Mucosa of descending colon (tissue), 3 donors: ENCODE measurements around the gene MAN1C1. TPM values are rescaled to one million over a fixed set of nuclear protein-coding genes. Genes with fewer than 3 reads are reported as not detected.

Source experiments
- ATAC-seq: fragments of 200-7000 bp; cut with Tn5 transposase; one replicate; pipeline ENCODE4 v1.9.1; 2020; ENCODE audit warnings: mild to moderate bottlenecking, moderate library complexity
- DNase-seq, 3 donors: peaks; one replicate each; pipeline ENCODE4 v3.0.0-alpha.2; 2020
- H3K36me3 ChIP-seq: fragments of 200-600 bp; one replicate; pipeline ENCODE4 v1.8.0; 2021; ENCODE audit warnings: low read depth, mild to moderate bottlenecking
- H3K4me1 ChIP-seq: fragments of 200-600 bp; one replicate; pipeline ENCODE4 v1.8.0; 2021; ENCODE audit warnings: low read depth, mild to moderate bottlenecking
- H3K4me3 ChIP-seq: fragments of 200-600 bp; one replicate; pipeline ENCODE4 v1.8.0; 2021; ENCODE audit warnings: mild to moderate bottlenecking
- H3K9me3 ChIP-seq: fragments of 200-600 bp; one replicate; pipeline ENCODE4 v1.8.0; 2021; ENCODE audit warnings: mild to moderate bottlenecking
- intact Hi-C, 2 donors: fragments of 100-400 bp; cut with DNase I in 1 of 2; cut with micrococcal nuclease in 1 of 2; formaldehyde crosslinking; loops; one replicate each; pipeline versions ENCODE4 v1.11.0 to v1.11.1; 2022; cut with DNase I, micrococcal nuclease
- total RNA-seq, 3 donors: library from RNA; stranded (reverse); fragmentation: NEBNext Ultra II Directional in 2 of 3; extraction: Animal tissue kit (Norgen Biotek cat#: 25700) in 2 of 3; gene quantifications; one replicate each; pipeline versions ENCODE4 v1.2.1 to v1.2.4, GENCODE V29; 2021 to 2023
- TF ChIP-seq, protein P1 (sequence below): fragments of 200-600 bp; IDR thresholded peaks from one replicate; pipeline ENCODE4 v1.8.0; 2022; ENCODE audit warnings: antibody characterized with exemption, mild to moderate bottlenecking
- donor health status: DM: no; HTN: no; CAD: no; lungs with moderate emphysema.
- donor health status: DM: no; HTN: no; CAD: no.
- donor health status: DM: no; HTN: yes; CAD: no.

Gene MAN1C1
- total RNA-seq, 3 donors from 2014 or later: 2.5 to 22.0 (median 6.1) TPM

DNA sequence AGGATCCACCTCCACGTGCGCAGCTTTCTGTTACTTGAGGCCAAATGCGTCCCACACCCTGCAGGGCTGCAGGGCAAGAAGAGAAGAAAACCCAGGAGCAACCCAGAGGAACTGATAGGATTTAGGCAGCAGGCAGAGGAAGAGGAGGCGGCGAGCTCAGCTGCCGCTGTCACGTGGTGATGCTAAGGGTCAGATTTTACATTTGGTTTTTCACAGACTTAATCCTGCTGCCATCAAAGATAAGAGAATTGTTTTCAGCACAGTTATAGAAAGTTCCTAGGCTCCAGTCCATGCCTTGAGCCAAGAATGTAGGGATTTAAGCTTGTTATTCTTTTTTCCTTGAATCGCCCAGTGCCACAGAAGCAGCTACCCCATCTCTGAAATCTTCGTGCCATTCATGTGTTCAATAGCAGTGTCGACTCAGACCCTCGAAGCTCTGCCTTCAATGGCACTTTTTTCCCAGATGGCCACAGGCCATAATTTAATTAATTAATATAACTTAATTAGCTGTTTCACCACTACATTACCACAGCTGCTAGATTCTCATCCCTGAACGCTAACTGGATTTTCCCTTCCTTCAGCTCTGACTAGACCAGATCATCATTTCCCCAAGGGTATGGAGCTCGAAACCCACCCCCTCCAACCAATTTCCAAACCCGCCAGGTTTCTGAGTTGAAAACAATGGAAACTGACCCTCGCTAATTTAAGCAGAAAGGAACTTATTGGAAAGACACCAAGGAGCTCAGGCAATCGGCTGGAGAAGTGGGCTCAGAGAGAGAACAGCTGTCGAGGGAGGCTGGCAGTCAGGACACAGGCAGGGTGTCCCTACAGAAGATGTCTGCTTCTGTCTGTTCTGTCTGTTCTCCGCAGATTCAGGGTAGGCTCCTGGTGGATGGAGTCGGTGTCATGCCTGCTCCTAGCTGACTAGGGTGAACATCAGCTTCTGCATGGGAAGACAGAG, 37.0 kb upstream of the MAN1C1 start:
- H3K9me3 ChIP-seq: no peaks in the 10 kb centered on the region
- H3K4me3 ChIP-seq: no peak overlapping the region
- H3K4me1 ChIP-seq: no peaks in the 10 kb centered on the region
- no peaks in the 10 kb centered on the region for H3K36me3 ChIP-seq
- DNase-seq (no peak), ATAC-seq (no peak)
- intact Hi-C loops: no loop called here
- TF ChIP-seq, protein P1, sequence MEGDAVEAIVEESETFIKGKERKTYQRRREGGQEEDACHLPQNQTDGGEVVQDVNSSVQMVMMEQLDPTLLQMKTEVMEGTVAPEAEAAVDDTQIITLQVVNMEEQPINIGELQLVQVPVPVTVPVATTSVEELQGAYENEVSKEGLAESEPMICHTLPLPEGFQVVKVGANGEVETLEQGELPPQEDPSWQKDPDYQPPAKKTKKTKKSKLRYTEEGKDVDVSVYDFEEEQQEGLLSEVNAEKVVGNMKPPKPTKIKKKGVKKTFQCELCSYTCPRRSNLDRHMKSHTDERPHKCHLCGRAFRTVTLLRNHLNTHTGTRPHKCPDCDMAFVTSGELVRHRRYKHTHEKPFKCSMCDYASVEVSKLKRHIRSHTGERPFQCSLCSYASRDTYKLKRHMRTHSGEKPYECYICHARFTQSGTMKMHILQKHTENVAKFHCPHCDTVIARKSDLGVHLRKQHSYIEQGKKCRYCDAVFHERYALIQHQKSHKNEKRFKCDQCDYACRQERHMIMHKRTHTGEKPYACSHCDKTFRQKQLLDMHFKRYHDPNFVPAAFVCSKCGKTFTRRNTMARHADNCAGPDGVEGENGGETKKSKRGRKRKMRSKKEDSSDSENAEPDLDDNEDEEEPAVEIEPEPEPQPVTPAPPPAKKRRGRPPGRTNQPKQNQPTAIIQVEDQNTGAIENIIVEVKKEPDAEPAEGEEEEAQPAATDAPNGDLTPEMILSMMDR: no peak

DNA sequence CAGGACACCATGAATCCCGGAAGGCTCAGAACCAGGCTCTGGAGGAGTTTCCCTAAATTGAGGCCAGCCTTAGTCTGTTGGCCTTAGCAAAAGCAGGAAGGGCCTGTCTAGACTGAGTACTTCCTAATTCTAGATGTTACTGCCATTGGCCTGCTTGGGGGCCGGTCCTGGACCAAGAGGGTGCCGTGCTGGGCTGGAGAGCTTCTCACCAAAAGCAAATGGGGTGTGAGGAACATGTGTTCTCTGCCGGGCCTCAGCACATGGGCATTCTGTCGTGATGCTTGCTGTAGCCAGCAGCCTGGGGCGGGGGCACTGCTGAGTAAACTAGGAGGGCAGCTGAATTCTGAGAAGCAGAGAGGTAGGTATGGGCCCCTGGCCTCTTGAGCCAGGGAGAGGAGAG, 35.7 kb upstream of the MAN1C1 start:
- TF ChIP-seq, protein P1: no peak
- ATAC-seq: peak; percentile 19
- no peak for DNase-seq
- Histone ChIP-seq H3K4me3 (no peak overlapping the region), H3K9me3 (no peaks in the 10 kb centered on the region), H3K4me1 (no peaks in the 10 kb centered on the region), H3K36me3 (no peaks in the 10 kb centered on the region)
- intact Hi-C loops: no loop called here

DNA sequence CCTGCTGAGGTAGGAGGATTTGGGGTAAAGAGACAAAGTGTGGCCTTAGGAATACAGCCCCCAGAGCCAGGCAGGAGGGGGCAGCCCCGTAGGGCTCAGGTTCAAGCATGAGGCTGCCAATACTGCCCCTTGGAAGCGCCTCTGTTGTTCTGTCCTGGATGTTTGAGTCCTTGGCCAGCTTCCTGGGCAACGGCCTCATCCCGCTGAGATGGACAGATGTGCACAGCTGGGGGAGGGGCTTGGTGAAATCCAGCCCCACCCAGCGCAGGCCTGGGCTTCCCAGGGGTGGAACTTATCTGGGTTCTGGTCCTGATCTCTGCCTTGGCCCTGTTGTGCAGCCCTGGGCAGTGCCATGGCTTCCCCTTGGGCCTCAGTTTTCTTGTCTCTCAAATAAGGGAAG, 34.8 kb upstream of the MAN1C1 start:
- no peak for ATAC-seq
- TF ChIP-seq, protein P1: no peak
- no peak overlapping the region for H3K4me3 ChIP-seq
- no peak for DNase-seq
- intact Hi-C loops: no loop called here
- no peaks in the 10 kb centered on the region for H3K9me3 ChIP-seq
- no peaks in the 10 kb centered on the region for H3K4me1 ChIP-seq
- no peaks in the 10 kb centered on the region for H3K36me3 ChIP-seq

DNA sequence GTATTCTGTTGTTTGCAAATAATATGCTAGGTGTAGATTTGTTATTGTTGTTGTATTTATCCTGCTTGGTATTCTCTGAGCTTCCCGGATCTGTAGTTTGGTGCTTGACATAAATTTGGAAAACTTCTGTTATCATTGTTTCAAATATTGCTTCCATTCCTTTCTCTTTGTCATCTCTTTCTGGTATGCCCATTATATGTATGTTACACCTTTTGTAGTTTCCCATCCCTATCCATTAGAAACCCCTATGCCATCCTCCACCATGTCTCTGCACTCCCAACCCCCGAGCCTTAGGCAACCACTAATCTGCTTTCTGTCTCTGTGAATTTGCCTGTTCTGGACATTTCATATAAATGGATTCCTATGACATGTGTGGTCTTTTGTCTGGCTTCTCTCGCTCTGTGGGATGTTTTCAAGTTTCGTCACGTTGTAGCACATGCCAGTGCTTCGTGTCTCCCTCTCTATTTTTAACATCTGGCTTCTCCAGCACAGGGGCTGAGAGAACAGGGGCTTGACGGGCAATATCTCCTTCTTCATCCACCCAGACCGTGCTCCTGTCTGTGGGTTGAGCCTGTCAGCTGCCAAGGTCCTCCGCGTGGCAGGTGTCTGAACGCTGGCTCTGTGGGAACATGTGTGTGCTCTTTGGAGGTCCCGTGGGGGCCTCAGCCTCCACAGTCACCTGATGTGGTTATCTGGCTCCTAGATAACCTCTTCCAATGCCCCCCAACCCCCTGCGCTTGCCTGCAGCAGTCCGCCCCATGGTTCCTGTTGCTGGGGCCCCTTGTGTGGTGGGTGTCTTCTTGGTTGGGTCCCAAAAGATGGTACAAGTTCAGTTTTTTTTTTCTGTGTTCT, 32.8 kb upstream of the MAN1C1 start:
- H3K9me3 ChIP-seq: no peaks in the 10 kb centered on the region
- no peak overlapping the region for H3K4me3 ChIP-seq
- intact Hi-C loops: no loop called here
- no peaks in the 10 kb centered on the region for H3K4me1 ChIP-seq
- ATAC-seq: no peak
- no peak for DNase-seq
- no peaks in the 10 kb centered on the region for H3K36me3 ChIP-seq
- TF ChIP-seq, protein P1: no peak

DNA sequence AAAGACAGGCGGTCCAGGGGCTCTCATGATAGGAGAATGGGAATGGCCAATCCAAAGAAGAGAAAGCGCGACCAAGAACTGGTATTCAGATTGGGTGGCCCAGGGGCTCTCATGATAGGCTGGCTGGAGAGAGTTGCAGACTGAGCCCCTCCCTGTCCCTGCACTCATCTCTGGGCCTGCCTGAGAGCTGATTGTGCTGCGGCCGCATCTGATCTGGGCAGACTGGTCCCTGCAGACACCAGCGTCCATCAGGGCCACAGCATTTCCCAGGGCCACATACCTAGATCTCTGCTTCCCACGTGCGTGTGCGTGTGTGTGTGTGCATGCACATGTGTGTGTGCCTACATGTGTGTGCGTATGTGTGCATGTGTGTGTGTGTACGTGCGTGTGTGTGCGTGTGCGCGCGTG, 30.4 kb upstream of the MAN1C1 start:
- DNase-seq: no peak
- H3K4me3 ChIP-seq: no peak overlapping the region
- no peaks in the 10 kb centered on the region for H3K9me3 ChIP-seq
- TF ChIP-seq, protein P1: no peak
- H3K4me1 ChIP-seq: no peaks in the 10 kb centered on the region
- intact Hi-C loops: no loop called here
- no peak for ATAC-seq
- no peaks in the 10 kb centered on the region for H3K36me3 ChIP-seq
